Lower lobe of right lung (tissue), 2 donors: ENCODE results near the gene OTOF. TPM values are rescaled to one million over a fixed set of nuclear protein-coding genes. Genes with fewer than 3 reads are reported as not detected.

ENCODE experiments used
- ATAC-seq, 2 donors: fragments of 200-7000 bp; cut with Tn5 transposase; one replicate each; pipeline ENCODE4 v1.9.1; 2020 to 2022; ENCODE audit warnings: mild to moderate bottlenecking in 2 of 2, moderate library complexity in 2 of 2
- DNase-seq: peaks from one replicate; pipeline ENCODE4 v3.0.0-alpha.2; 2020
- H3K27ac ChIP-seq: fragments of 200-600 bp; one replicate; pipeline ENCODE4 v1.8.0; 2022
- H3K27me3 ChIP-seq: fragments of 200-600 bp; one replicate; pipeline ENCODE4 v1.8.0; 2022; ENCODE audit warnings: low read depth
- H3K36me3 ChIP-seq: fragments of 200-600 bp; one replicate; pipeline ENCODE4 v1.8.0; 2022; ENCODE audit warnings: mild to moderate bottlenecking
- H3K4me1 ChIP-seq: fragments of 200-600 bp; one replicate; pipeline ENCODE4 v1.8.0; 2022
- H3K4me3 ChIP-seq: fragments of 200-600 bp; one replicate; pipeline ENCODE4 v1.8.0; 2022; ENCODE audit warnings: mild to moderate bottlenecking
- H3K9me3 ChIP-seq: fragments of 200-600 bp; one replicate; pipeline ENCODE4 v1.8.0; 2022
- CTCF ChIP-seq: fragments of 200-600 bp; IDR thresholded peaks from one replicate; pipeline ENCODE4 v1.8.0; 2022; ENCODE audit warnings: antibody characterized with exemption, mild to moderate bottlenecking
- intact Hi-C: fragments of 100-400 bp; cut with DNase I; formaldehyde crosslinking; loops from one replicate; pipeline ENCODE4 v1.11.0; 2022
- total RNA-seq: library from RNA; stranded (reverse); fragmentation: NEBNext Ultra II Directional; extraction: Animal tissue kit (Norgen Biotek cat#: 25700); gene quantifications from one replicate; pipeline ENCODE4 v1.2.1, GENCODE V29; 2021
- donor health status: DM: no; HTN: yes; CAD: no; lungs with severe emphysema.

The OTOF gene
- total RNA-seq, 1 donor from 2014 or later = 0.35 TPM

DNA sequence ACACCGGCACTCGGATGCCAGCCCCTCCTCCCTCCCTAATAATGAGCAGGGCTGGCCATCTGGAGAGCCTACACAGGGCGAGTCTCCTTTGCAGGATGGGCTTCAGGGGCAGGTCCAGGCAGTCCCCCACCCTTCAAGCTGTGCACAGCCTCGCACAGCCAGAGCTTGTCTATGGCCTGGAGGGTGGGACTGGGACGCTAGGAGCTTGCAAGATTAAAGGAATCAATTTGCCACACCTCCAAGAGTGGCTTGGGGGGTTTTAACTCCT lies 43.9 kb upstream of the OTOF start:
- H3K27ac ChIP-seq = no peak overlapping the region
- no peaks in the 10 kb centered on the region for H3K4me1 ChIP-seq
- H3K27me3 ChIP-seq = peaks cover 13% of the 10 kb centered on the region
- ATAC-seq = no peak
- H3K9me3 ChIP-seq = no peaks in the 10 kb centered on the region
- no peak for DNase-seq
- intact Hi-C loops = no loop called here
- H3K36me3 ChIP-seq = no peaks in the 10 kb centered on the region
- no peak for TF ChIP-seq CTCF
- H3K4me3 ChIP-seq = no peak overlapping the region

- DNase-seq = no peak
- H3K4me3 ChIP-seq = no peak overlapping the region
- TF ChIP-seq CTCF = peak; percentile 8
- no peak overlapping the region for H3K27ac ChIP-seq
- ATAC-seq = no peak
- H3K9me3 ChIP-seq = no peaks in the 10 kb centered on the region
- H3K27me3 ChIP-seq = peaks cover 13% of the 10 kb centered on the region
- no peaks in the 10 kb centered on the region for H3K4me1 ChIP-seq
- no peaks in the 10 kb centered on the region for H3K36me3 ChIP-seq
- intact Hi-C loops = no loop called here
Observed at GRCh38 chr2:26521054-26521912, 43.4 kb upstream of the OTOF start.

- no peak for ATAC-seq
- no peak overlapping the region for H3K4me3 ChIP-seq
- H3K4me1 ChIP-seq = no peaks in the 10 kb centered on the region
- H3K27ac ChIP-seq = no peak overlapping the region
- intact Hi-C loops = no loop called here
- no peaks in the 10 kb centered on the region for H3K36me3 ChIP-seq
- TF ChIP-seq CTCF = no peak
- peaks cover 13% of the 10 kb centered on the region for H3K27me3 ChIP-seq
- no peak for DNase-seq
- no peaks in the 10 kb centered on the region for H3K9me3 ChIP-seq
Observed at GRCh38 chr2:26520148-26520449, 42.2 kb upstream of the OTOF start.

DNA sequence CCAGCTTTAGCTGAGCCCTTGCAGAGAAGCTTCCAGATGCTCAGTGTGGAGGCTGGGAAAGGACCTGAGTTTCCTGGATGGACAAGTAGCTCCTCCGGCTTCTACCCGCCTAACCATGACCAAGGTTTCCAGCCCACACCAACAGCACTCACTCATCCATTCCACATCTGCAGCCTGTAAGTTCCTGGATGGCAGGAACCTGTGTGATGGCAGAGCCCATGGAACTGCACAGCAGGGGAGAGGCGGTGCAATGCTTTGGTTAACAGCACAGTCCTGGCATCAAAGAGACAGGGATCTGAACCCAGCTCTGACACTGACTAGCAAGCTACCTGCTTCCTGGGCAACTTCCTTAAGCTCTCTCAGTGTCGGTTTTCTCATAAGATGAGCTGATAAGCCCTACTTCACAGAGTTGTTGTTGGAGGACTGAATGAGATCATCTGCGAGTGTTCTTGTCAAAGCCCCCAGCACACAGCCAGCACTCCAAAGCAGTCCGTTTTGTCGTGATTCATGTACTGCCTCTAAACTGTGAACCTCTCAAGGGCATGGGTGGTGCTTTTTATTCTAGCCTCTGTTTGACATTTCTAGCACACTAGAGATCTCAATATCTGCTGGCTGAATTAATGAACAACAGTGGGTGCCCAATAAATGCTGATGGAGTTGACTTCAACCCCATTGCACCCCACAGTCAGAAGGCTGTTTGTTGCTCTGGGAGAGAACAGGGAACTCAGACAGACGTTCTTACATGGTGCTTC lies 41.6 kb upstream of the OTOF start:
- Histone ChIP-seq H3K27me3 (peaks cover 13% of the 10 kb centered on the region), H3K4me1 (no peaks in the 10 kb centered on the region), H3K27ac (no peak overlapping the region), H3K36me3 (no peaks in the 10 kb centered on the region), H3K9me3 (no peaks in the 10 kb centered on the region), H3K4me3 (no peak overlapping the region)
- no peak for TF ChIP-seq CTCF
- intact Hi-C loops = no loop called here
- DNase-seq (no peak), ATAC-seq (no peak)

DNA sequence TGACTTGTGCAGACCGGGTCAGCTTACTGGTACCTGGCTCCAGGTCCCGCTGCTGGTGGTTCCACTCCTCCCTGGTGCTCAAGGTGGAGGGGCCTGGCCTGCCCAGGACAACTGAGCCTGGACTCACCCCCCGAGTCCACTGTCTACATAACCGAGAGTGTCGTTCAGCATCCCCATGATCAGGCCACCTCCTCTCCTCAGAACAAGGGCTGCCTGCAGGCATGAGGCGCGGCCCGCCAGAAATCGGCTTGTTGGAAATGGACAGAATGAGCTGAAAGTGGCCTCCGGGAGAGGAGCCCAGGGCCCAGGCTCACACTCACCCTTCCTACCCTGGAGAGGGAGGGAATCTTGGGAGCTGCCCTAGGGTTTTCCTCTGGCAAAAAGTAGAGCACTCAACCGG lies 38.9 kb upstream of the OTOF start:
- Histone ChIP-seq H3K36me3 (no peaks in the 10 kb centered on the region), H3K4me1 (no peaks in the 10 kb centered on the region), H3K27me3 (peaks cover 5% of the 10 kb centered on the region), H3K4me3 (no peak overlapping the region), H3K27ac (no peak overlapping the region), H3K9me3 (no peaks in the 10 kb centered on the region)
- DNase-seq (no peak), ATAC-seq (no peak)
- TF ChIP-seq CTCF = no peak
- intact Hi-C loops = no loop called here
